Measurements from ENCODE around the gene TUBE1. TPM values are rescaled to one million over a fixed set of nuclear protein-coding genes. Genes with fewer than 3 reads are reported as not detected.

TUBE1 gene
- total and polyA plus RNA-seq, 8 donors = 14.2 to 55.1 (median 44.6) TPM

GRCh38 chr6:112122756-112123155, 35.5 kb upstream of the TUBE1 start:
- Histone ChIP-seq H3K27ac (no peak overlapping the region), H3K36me3 (peaks cover 0 to 15% of the 10 kb centered on the region in 2 donors), H3K4me1 (peaks cover 0 to 5% of the 10 kb centered on the region in 2 donors), H3K9me3 (no peaks in the 10 kb centered on the region), H3K4me3 (no peak overlapping the region), H3K27me3 (no peaks in the 10 kb centered on the region)
- ATAC-seq (no peak), DNase-seq (no peak)
- no peak for TF ChIP-seq CTCF (IDR thresholded peaks at IDR 0.05)
- intact Hi-C loops (cut with DNase I) = no loop called here

GRCh38 chr6:112118034-112118433, 30.8 kb upstream of the TUBE1 start:
- ATAC-seq (no peak), DNase-seq (no peak)
- H3K27ac ChIP-seq = no peak overlapping the region
- peaks cover 0 to 2% of the 10 kb centered on the region in 2 donors for H3K4me1 ChIP-seq
- peaks cover 0 to 15% of the 10 kb centered on the region in 2 donors for H3K36me3 ChIP-seq
- no peaks in the 10 kb centered on the region for H3K27me3 ChIP-seq
- H3K9me3 ChIP-seq = no peaks in the 10 kb centered on the region
- H3K4me3 ChIP-seq = no peak overlapping the region
- no peak for TF ChIP-seq CTCF (IDR thresholded peaks at IDR 0.05)
- intact Hi-C loops (cut with DNase I) = no loop called here

- Histone ChIP-seq H3K9me3 (no peaks in the 10 kb centered on the region), H3K27me3 (no peaks in the 10 kb centered on the region), H3K4me3 (no peak overlapping the region), H3K27ac (no peak overlapping the region), H3K36me3 (peaks cover 0 to 15% of the 10 kb centered on the region in 2 donors), H3K4me1 (no peaks in the 10 kb centered on the region)
- ATAC-seq (no peak), DNase-seq (no peak)
- intact Hi-C loops (cut with DNase I) = no loop called here
- no peak for TF ChIP-seq CTCF (IDR thresholded peaks at IDR 0.05)
These were observed 30.3 kb upstream of the TUBE1 start for GRCh38 chr6:112117554-112117953.

- Histone ChIP-seq H3K9me3 (no peaks in the 10 kb centered on the region), H3K4me3 (no peak overlapping the region), H3K27ac (no peak overlapping the region), H3K4me1 (no peaks in the 10 kb centered on the region), H3K27me3 (no peaks in the 10 kb centered on the region), H3K36me3 (peaks cover 0 to 12% of the 10 kb centered on the region in 2 donors)
- intact Hi-C loops (cut with DNase I) = no loop called here
- TF ChIP-seq CTCF (IDR thresholded peaks at IDR 0.05) = no peak
- ATAC-seq = no peak
- no peak for DNase-seq
These were observed 28.9 kb upstream of the TUBE1 start for GRCh38 chr6:112116221-112116620.

- Histone ChIP-seq H3K9me3 (no peaks in the 10 kb centered on the region), H3K4me3 (no peak overlapping the region), H3K27me3 (no peaks in the 10 kb centered on the region), H3K27ac (no peak overlapping the region), H3K4me1 (no peaks in the 10 kb centered on the region), H3K36me3 (peaks cover 0 to 12% of the 10 kb centered on the region in 2 donors)
- no peak for DNase-seq
- TF ChIP-seq CTCF (IDR thresholded peaks at IDR 0.05) = no peak
- ATAC-seq = no peak
- intact Hi-C loops (cut with DNase I) = no loop called here
These were observed 27.4 kb upstream of the TUBE1 start for GRCh38 chr6:112114577-112115223.
